ENCODE measurements around the gene LHFPL4.
"Not testable (repeated sequence)": the region's sequence is repeated elsewhere in the genome, so short reads cannot be mapped to it uniquely, and the experiment has no call there.

LHFPL4 gene

GRCh38 chr3:9494036-9494435 lies 59.6 kb downstream of the LHFPL4 start:
- not testable (repeated sequence) for H3K4me3 ChIP-seq (ENCODE audit: low read length); DNase-seq (ENCODE audit: low read depth, low spot score)

- no peak for DNase-seq (ENCODE audit: low read depth, low spot score)
- no peak overlapping the region for H3K4me3 ChIP-seq (ENCODE audit: low read length)
Observed at GRCh38 chr3:9491506-9491905, 62.1 kb downstream of the LHFPL4 start.

GRCh38 chr3:9485248-9485647 lies 68.4 kb downstream of the LHFPL4 start:
- H3K4me3 ChIP-seq (ENCODE audit: low read length): no peak overlapping the region
- no peak for DNase-seq (ENCODE audit: low read depth, low spot score)

GRCh38 chr3:9480265-9480664 lies 73.4 kb downstream of the LHFPL4 start:
- no peak overlapping the region for H3K4me3 ChIP-seq (ENCODE audit: low read length)

GRCh38 chr3:9476935-9477334 lies 76.7 kb downstream of the LHFPL4 start:
- no peak overlapping the region for H3K4me3 ChIP-seq (ENCODE audit: low read length)
- DNase-seq (ENCODE audit: low read depth, low spot score): no peak

More at GRCh38 chr3:9480265-9480664, 73.4 kb downstream of the LHFPL4 start:
- DNase-seq (ENCODE audit: low read depth, low spot score): no peak

GRCh38 chr3:9474482-9474881 lies 79.1 kb downstream of the LHFPL4 start:
- H3K4me3 ChIP-seq (ENCODE audit: low read length): no peak overlapping the region
- DNase-seq (ENCODE audit: low read depth, low spot score): no peak

- no peak overlapping the region for H3K4me3 ChIP-seq (ENCODE audit: low read length)
- DNase-seq (ENCODE audit: low read depth, low spot score): no peak
Observed at GRCh38 chr3:9473496-9474065, 80.0 kb downstream of the LHFPL4 start.

- no peak for DNase-seq (ENCODE audit: low read depth, low spot score)
Observed at GRCh38 chr3:9469986-9470385, 83.6 kb downstream of the LHFPL4 start.

GRCh38 chr3:9468460-9468859 lies 85.2 kb downstream of the LHFPL4 start:
- no peak overlapping the region for H3K4me3 ChIP-seq (ENCODE audit: low read length)
- DNase-seq (ENCODE audit: low read depth, low spot score): no peak

More at GRCh38 chr3:9469986-9470385, 83.6 kb downstream of the LHFPL4 start:
- H3K4me3 ChIP-seq (ENCODE audit: low read length): no peak overlapping the region

- no peak for DNase-seq (ENCODE audit: low read depth, low spot score)
- no peak overlapping the region for H3K4me3 ChIP-seq (ENCODE audit: low read length)
Observed at GRCh38 chr3:9467451-9467850, 86.2 kb downstream of the LHFPL4 start.

GRCh38 chr3:9455596-9456131 lies 98.0 kb downstream of the LHFPL4 start:
- DNase-seq (ENCODE audit: low read depth, low spot score): no peak
- no peak overlapping the region for H3K4me3 ChIP-seq (ENCODE audit: low read length)

GRCh38 chr3:9452417-9452816 lies 101.2 kb downstream of the LHFPL4 start:
- no peak for DNase-seq (ENCODE audit: low read depth, low spot score)

GRCh38 chr3:9450991-9451390 lies 102.6 kb downstream of the LHFPL4 start:
- DNase-seq (ENCODE audit: low read depth, low spot score): no peak
- H3K4me3 ChIP-seq (ENCODE audit: low read length): no peak overlapping the region

More at GRCh38 chr3:9452417-9452816, 101.2 kb downstream of the LHFPL4 start:
- H3K4me3 ChIP-seq (ENCODE audit: low read length): no peak overlapping the region

GRCh38 chr3:9450126-9450525 lies 103.5 kb downstream of the LHFPL4 start:
- no peak for DNase-seq (ENCODE audit: low read depth, low spot score)
- H3K4me3 ChIP-seq (ENCODE audit: low read length): no peak overlapping the region

GRCh38 chr3:9448643-9449042 lies 105.0 kb downstream of the LHFPL4 start:
- no peak for DNase-seq (ENCODE audit: low read depth, low spot score)
- H3K4me3 ChIP-seq (ENCODE audit: low read length): no peak overlapping the region
